ENCODE measurements around the gene APOD.
"Not testable (repeated sequence)": the region's sequence is repeated elsewhere in the genome, so short reads cannot be mapped to it uniquely, and the experiment has no call there.

APOD gene

GRCh38 chr3:195590381-195590780 is 6.6 kb upstream of the APOD start:
- H3K27ac ChIP-seq (ENCODE audit: extremely low read depth, low read depth, low read length); CTCF ChIA-PET; POLR2A ChIA-PET; H3K4me1 ChIP-seq (ENCODE audit: control insufficient read depth, insufficient read depth, low read length); H3K9me3 ChIP-seq (ENCODE audit: control insufficient read depth, insufficient read depth, low read depth, low read length); H3K4me3 ChIP-seq (ENCODE audit: low read depth, low read length); H3K36me3 ChIP-seq (ENCODE audit: control insufficient read depth in 2 of 2, insufficient read depth in 1 of 2, low read length in 2 of 2): not testable (repeated sequence)

DNA sequence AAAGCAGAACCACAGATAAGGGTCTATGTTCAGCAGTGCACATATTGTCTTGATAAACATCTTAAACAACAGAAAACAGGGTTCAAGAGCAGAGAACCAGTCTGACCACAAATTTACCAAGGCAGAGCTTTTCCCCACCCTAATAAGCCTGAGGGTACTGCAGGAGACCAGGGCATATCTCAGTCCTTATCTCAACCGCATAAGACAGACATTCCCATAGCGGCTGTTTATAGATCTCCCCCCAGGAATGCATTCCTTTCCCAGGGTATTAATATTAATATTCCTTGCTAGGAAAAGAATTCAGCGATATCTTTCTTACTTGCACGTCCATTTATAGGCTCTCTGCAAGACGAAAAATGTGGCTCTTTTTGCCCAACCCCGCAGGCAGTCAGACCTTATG is 6.1 kb upstream of the APOD start:
- H3K4me1 ChIP-seq (ENCODE audit: control insufficient read depth, insufficient read depth, low read length); H3K36me3 ChIP-seq (ENCODE audit: control insufficient read depth in 2 of 2, insufficient read depth in 1 of 2, low read length in 2 of 2); H3K27ac ChIP-seq (ENCODE audit: extremely low read depth, low read depth, low read length); POLR2A ChIA-PET; H3K9me3 ChIP-seq (ENCODE audit: control insufficient read depth, insufficient read depth, low read depth, low read length); H3K4me3 ChIP-seq (ENCODE audit: low read depth, low read length): not testable (repeated sequence)
- CTCF ChIA-PET = interaction anchor here (0.7 kb wide), 1 partner anchor 11 kb away, joined by 3 read pairs; no protein-coding TSS in a partner anchor
- TF ChIP-seq SETDB1 (IDR thresholded peaks at IDR 0.05; ENCODE audit: insufficient read length, low read length) = peak; percentile 43

- Histone ChIP-seq H3K4me3 (ENCODE audit: low read depth, low read length) (no peak overlapping the region), H3K9me3 (ENCODE audit: control insufficient read depth, insufficient read depth, low read depth, low read length) (no peaks in the 10 kb centered on the region), H3K27ac (ENCODE audit: extremely low read depth, low read depth, low read length) (no peak overlapping the region), H3K4me1 (ENCODE audit: control insufficient read depth, insufficient read depth, low read length) (peaks cover 6% of the 10 kb centered on the region; the same call in 1 of the 2 replicates), H3K36me3 (ENCODE audit: control insufficient read depth in 2 of 2, insufficient read depth in 1 of 2, low read length in 2 of 2) (no peaks in the 10 kb centered on the region)
- TF ChIP-seq ZNF692 (tag by site-specific recombination; IDR thresholded peaks at IDR 0.05) = no peak
- TF ChIP-seq ZNF266 (tag by site-specific recombination; IDR thresholded peaks at IDR 0.05; ENCODE audit: low read depth) = no peak
- no peak for TF ChIP-seq KLF16 (tag by site-specific recombination; IDR thresholded peaks at IDR 0.05)
- no peak for TF ChIP-seq ZNF26 (tag by site-specific recombination; IDR thresholded peaks at IDR 0.05)
- TF ChIP-seq, protein P1, sequence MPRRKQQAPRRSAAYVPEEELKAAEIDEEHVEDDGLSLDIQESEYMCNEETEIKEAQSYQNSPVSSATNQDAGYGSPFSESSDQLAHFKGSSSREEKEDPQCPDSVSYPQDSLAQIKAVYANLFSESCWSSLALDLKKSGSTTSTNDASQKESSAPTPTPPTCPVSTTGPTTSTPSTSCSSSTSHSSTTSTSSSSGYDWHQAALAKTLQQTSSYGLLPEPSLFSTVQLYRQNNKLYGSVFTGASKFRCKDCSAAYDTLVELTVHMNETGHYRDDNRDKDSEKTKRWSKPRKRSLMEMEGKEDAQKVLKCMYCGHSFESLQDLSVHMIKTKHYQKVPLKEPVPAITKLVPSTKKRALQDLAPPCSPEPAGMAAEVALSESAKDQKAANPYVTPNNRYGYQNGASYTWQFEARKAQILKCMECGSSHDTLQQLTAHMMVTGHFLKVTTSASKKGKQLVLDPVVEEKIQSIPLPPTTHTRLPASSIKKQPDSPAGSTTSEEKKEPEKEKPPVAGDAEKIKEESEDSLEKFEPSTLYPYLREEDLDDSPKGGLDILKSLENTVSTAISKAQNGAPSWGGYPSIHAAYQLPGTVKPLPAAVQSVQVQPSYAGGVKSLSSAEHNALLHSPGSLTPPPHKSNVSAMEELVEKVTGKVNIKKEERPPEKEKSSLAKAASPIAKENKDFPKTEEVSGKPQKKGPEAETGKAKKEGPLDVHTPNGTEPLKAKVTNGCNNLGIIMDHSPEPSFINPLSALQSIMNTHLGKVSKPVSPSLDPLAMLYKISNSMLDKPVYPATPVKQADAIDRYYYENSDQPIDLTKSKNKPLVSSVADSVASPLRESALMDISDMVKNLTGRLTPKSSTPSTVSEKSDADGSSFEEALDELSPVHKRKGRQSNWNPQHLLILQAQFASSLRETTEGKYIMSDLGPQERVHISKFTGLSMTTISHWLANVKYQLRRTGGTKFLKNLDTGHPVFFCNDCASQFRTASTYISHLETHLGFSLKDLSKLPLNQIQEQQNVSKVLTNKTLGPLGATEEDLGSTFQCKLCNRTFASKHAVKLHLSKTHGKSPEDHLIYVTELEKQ (tag by site-specific recombination; IDR thresholded peaks at IDR 0.05; ENCODE audit: borderline replicate concordance) = no peak
- no peak for TF ChIP-seq EGR2 (tag by site-specific recombination; IDR thresholded peaks at IDR 0.05; ENCODE audit: low read depth)
- CTCF ChIA-PET = no interaction called here
- POLR2A ChIA-PET = no interaction called here
Measured at GRCh38 chr3:195587824-195588223, 4.1 kb upstream of the APOD start.

GRCh38 chr3:195587406-195587805 is 3.7 kb upstream of the APOD start:
- H3K36me3 ChIP-seq (ENCODE audit: control insufficient read depth in 2 of 2, insufficient read depth in 1 of 2, low read length in 2 of 2) = no peaks in the 10 kb centered on the region
- POLR2A ChIA-PET = no interaction called here
- TF ChIP-seq ZNF302 (tag by site-specific recombination; IDR thresholded peaks at IDR 0.05; ENCODE audit: low read depth) (no peak), ZIC2 (tag by site-specific recombination; IDR thresholded peaks at IDR 0.05) (no peak), KLF8 (tag by site-specific recombination; IDR thresholded peaks at IDR 0.05) (no peak), ZNF501 (tag by site-specific recombination; IDR thresholded peaks at IDR 0.05) (no peak), ZNF654 (tag by site-specific recombination; IDR thresholded peaks at IDR 0.05; ENCODE audit: low read depth) (no peak), KLF10 (tag by site-specific recombination; IDR thresholded peaks at IDR 0.05) (no peak), ZNF169 (tag by site-specific recombination; IDR thresholded peaks at IDR 0.05) (no peak), ZBTB1 (tag by site-specific recombination; IDR thresholded peaks at IDR 0.05) (no peak), ZNF26 (tag by site-specific recombination; IDR thresholded peaks at IDR 0.05) (no peak), BCL11B (tag by site-specific recombination; IDR thresholded peaks at IDR 0.05; ENCODE audit: low read depth) (no peak), YY2 (tag by site-specific recombination; IDR thresholded peaks at IDR 0.05) (no peak), ZNF155 (tag by site-specific recombination; IDR thresholded peaks at IDR 0.05) (no peak), ZNF211 (tag by site-specific recombination; IDR thresholded peaks at IDR 0.05; ENCODE audit: low read depth) (no peak)
- TF ChIP-seq, protein P2, sequence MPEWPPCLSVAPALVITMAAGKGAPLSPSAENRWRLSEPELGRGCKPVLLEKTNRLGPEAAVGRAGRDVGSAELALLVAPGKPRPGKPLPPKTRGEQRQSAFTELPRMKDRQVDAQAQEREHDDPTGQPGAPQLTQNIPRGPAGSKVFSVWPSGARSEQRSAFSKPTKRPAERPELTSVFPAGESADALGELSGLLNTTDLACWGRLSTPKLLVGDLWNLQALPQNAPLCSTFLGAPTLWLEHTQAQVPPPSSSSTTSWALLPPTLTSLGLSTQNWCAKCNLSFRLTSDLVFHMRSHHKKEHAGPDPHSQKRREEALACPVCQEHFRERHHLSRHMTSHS (tag by site-specific recombination; IDR thresholded peaks at IDR 0.05) = no peak

More at GRCh38 chr3:195587406-195587805, 3.7 kb upstream of the APOD start:
- CTCF ChIA-PET = interaction anchor here (0.6 kb wide), 1 partner anchor 1563 kb away, joined by 3 read pairs; no protein-coding TSS in a partner anchor
- no peak overlapping the region for H3K27ac ChIP-seq (ENCODE audit: extremely low read depth, low read depth, low read length)
- H3K9me3 ChIP-seq (ENCODE audit: control insufficient read depth, insufficient read depth, low read depth, low read length) = no peaks in the 10 kb centered on the region
- H3K4me1 ChIP-seq (ENCODE audit: control insufficient read depth, insufficient read depth, low read length) = peaks cover 6% of the 10 kb centered on the region; the same call in 1 of the 2 replicates
- no peak overlapping the region for H3K4me3 ChIP-seq (ENCODE audit: low read depth, low read length)

Measured in HEK293 (cell line).